HCT116 (cell line): ENCODE measurements around the gene FBXO34. TPM values are rescaled to one million over a fixed set of nuclear protein-coding genes. Genes with fewer than 3 reads are reported as not detected.

Experiments
- ATAC-seq: fragments of 200-7000 bp; cut with Tn5 transposase; 2 replicates; pipeline ENCODE4 v1.9.1; 2020; ENCODE audit warnings: mild to moderate bottlenecking, moderate library complexity
- BruUV-seq: library from RNA; stranded (reverse); fragments of 400-500 nt; replicated peaks from 2 replicates; lab custom pipeline; 2021; lab: Mats Ljungman, UMichigan
- CTCF ChIA-PET: fragments of 300-600 bp; sonication (Branson Sonifier 250); formaldehyde crosslinking; loops from one replicate; lab custom pipeline; 2021; ENCODE audit warnings: antibody characterized with exemption; lab: Charles Lee
- POLR2A ChIA-PET: fragments of 300-600, 350-600 bp; sonication (Branson Sonifier 250); formaldehyde crosslinking; loops from one replicate; lab custom pipeline; 2021; ENCODE audit warnings: antibody characterized with exemption; lab: Charles Lee
- RAD21 ChIA-PET, 2 experiments: fragments of 300-600 bp; sonication (Branson Sonifier 250); formaldehyde crosslinking; loops; one replicate each; lab custom pipeline; 2023; ENCODE audit warnings: low total read pairs in 2 of 2; ENCODE audit not compliant: uncharacterized antibody in 2 of 2, unreplicated experiment in 2 of 2, low non-redundant PET in 1 of 2; lab: Charles Lee
- DNase-seq: peaks from one replicate; pipeline ENCODE4 v3.0.0-alpha.2; 2010; ENCODE audit warnings: low read depth, low spot score
- H2AFZ ChIP-seq: fragments of 200-600 bp; shearing (Covaris generic), sonication (generic); 2 replicates; pipeline ENCODE4 v1.6.1; 2017; ENCODE audit warnings: low read depth, mixed run types, mixed read lengths, antibody characterized with exemption, low read length; ENCODE audit not compliant: poor library complexity, severe bottlenecking
- H3K27ac ChIP-seq: 2 replicates; pipeline ENCODE4 v1.5.1; 2012; ENCODE audit warnings: low read depth, low read length
- H3K27me3 ChIP-seq: fragments of 200-600 bp; sonication (generic); 2 replicates; pipeline ENCODE4 v1.6.1; 2016; ENCODE audit warnings: mixed run types, low read length, mixed read lengths; ENCODE audit not compliant: insufficient read depth
- H3K36me3 ChIP-seq, 2 experiments: fragments of 200-500 bp in 1 of 2; fragments of 200-600 bp in 1 of 2; sonication (Bioruptor generic) in 1 of 2; sonication (generic) in 1 of 2; 2 replicates each; pipeline versions ENCODE4 v1.5.1 to v1.6.1; 2014 to 2016; ENCODE audit warnings: low read length in 2 of 2, inconsistent platforms in 1 of 2, mixed read lengths in 1 of 2, mixed run types in 1 of 2; ENCODE audit not compliant: insufficient read depth in 2 of 2, control insufficient read depth in 1 of 2
- H3K4me1 ChIP-seq, 2 experiments: fragments of 200-600 bp in 1 of 2; sonication (generic) in 1 of 2; 2 replicates each; pipeline versions ENCODE4 v1.5.1 to v1.6.1; 2012 to 2017; ENCODE audit warnings: low read length in 2 of 2, inconsistent platforms in 1 of 2, mild to moderate bottlenecking in 1 of 2, mixed read lengths in 1 of 2, mixed run types in 1 of 2, moderate library complexity in 1 of 2; ENCODE audit not compliant: insufficient read depth in 2 of 2, control insufficient read depth in 1 of 2
- H3K4me2 ChIP-seq: fragments of 200-600 bp; sonication (generic); 2 replicates; pipeline ENCODE4 v1.6.1; 2017; ENCODE audit warnings: mixed run types, low read length, mixed read lengths
- H3K4me3 ChIP-seq, 2 experiments: fragments of 200-600 bp in 1 of 2; sonication (generic) in 1 of 2; replicated peaks in 1 of 2; 2 replicates each; pipeline ENCODE4 v1.5.1; 2011 to 2016; ENCODE audit warnings: low read length in 2 of 2, control low read depth in 1 of 2, low read depth in 1 of 2, mild to moderate bottlenecking in 1 of 2, mixed read lengths in 1 of 2, mixed run types in 1 of 2
- H3K79me2 ChIP-seq: fragments of 200-600 bp; sonication (generic); 2 replicates; pipeline ENCODE4 v1.6.1; 2017; ENCODE audit warnings: mild to moderate bottlenecking, mixed run types, low read length, moderate library complexity, mixed read lengths; ENCODE audit not compliant: insufficient read depth
- H3K9ac ChIP-seq: fragments of 200-600 bp; sonication (generic); 2 replicates; pipeline ENCODE4 v1.6.1; 2016; ENCODE audit warnings: low read length, mixed read lengths
- H3K9me2 ChIP-seq: fragments of 200-600 bp; sonication (generic), shearing (Covaris generic); 2 replicates; pipeline ENCODE4 v1.6.1; 2017; ENCODE audit warnings: mixed run types, mild to moderate bottlenecking, moderate library complexity; ENCODE audit not compliant: insufficient read depth
- H3K9me3 ChIP-seq, 2 experiments: fragments of 200-500 bp in 1 of 2; fragments of 200-600 bp in 1 of 2; sonication (Bioruptor generic) in 1 of 2; sonication (generic) in 1 of 2; 2 replicates each; pipeline ENCODE4 v1.6.1; 2014 to 2017; ENCODE audit warnings: low read length in 2 of 2, mixed read lengths in 2 of 2, inconsistent platforms in 1 of 2, low read depth in 1 of 2, mild to moderate bottlenecking in 1 of 2, mixed run types in 1 of 2, moderate library complexity in 1 of 2; ENCODE audit not compliant: control insufficient read depth in 1 of 2, insufficient read depth in 1 of 2
- H4K20me1 ChIP-seq: fragments of 200-600 bp; sonication (generic), shearing (Covaris generic); 2 replicates; pipeline ENCODE4 v1.6.1; 2017; ENCODE audit warnings: mixed run types, mild to moderate bottlenecking, moderate library complexity; ENCODE audit not compliant: insufficient read depth
- CBX3 ChIP-seq: IDR thresholded peaks from 2 replicates; pipeline ENCODE4 v1.6.1; 2012; ENCODE audit warnings: low read depth
- CEBPB ChIP-seq: IDR thresholded peaks from 2 replicates; pipeline ENCODE4 v1.6.1; 2012; ENCODE audit warnings: low read depth
- CTCF ChIP-seq, 3 experiments: fragments of 200-600 bp in 1 of 3; sonication (generic) in 1 of 3; IDR thresholded peaks in 2 of 3; conservative IDR thresholded peaks in 1 of 3; 2 replicates each; pipeline ENCODE4 v1.5.1; 2012 to 2017; ENCODE audit warnings: low read depth in 2 of 3, low read length in 2 of 3, antibody characterized with exemption in 1 of 3, borderline replicate concordance in 1 of 3, control low read depth in 1 of 3, mild to moderate bottlenecking in 1 of 3, mixed read lengths in 1 of 3, mixed run types in 1 of 3, moderate library complexity in 1 of 3; ENCODE audit not compliant: insufficient read depth in 1 of 3
- FOSL1 ChIP-seq: IDR thresholded peaks from 2 replicates; pipeline ENCODE4 v1.6.1; 2012; ENCODE audit warnings: low read depth
- JUND ChIP-seq: IDR thresholded peaks from 2 replicates; pipeline ENCODE4 v1.6.1; 2012
- POLR2A ChIP-seq: IDR thresholded peaks from 2 replicates; pipeline ENCODE4 v1.7.0; 2011; ENCODE audit warnings: borderline replicate concordance; ENCODE audit not compliant: insufficient read depth, insufficient read length; ENCODE audit errors: extremely low read depth
- RAD21 ChIP-seq: IDR thresholded peaks from 2 replicates; pipeline ENCODE4 v1.6.1; 2012; ENCODE audit warnings: low read depth, mild to moderate bottlenecking
- SP1 ChIP-seq: IDR thresholded peaks from 2 replicates; pipeline ENCODE4 v1.6.1; 2012; ENCODE audit warnings: low read depth
- SRF ChIP-seq: IDR thresholded peaks from 2 replicates; pipeline ENCODE4 v1.6.1; 2012; ENCODE audit warnings: low read depth
- TCF7L2 ChIP-seq: IDR thresholded peaks from 2 replicates; pipeline ENCODE4 v1.7.0; 2011; ENCODE audit warnings: borderline replicate concordance, inconsistent platforms; ENCODE audit not compliant: insufficient read depth, insufficient read length; ENCODE audit errors: extremely low read depth
- ZBTB33 ChIP-seq: IDR thresholded peaks from 2 replicates; pipeline ENCODE4 v1.6.1; 2011; ENCODE audit warnings: mild to moderate bottlenecking, low read length, moderate library complexity; ENCODE audit not compliant: insufficient replicate concordance; ENCODE audit errors: extremely low read depth
- ZFX ChIP-seq: fragments of 450-650 bp; IDR thresholded peaks from 2 replicates; pipeline ENCODE4 v1.6.1; 2017
- ZNF274 ChIP-seq: fragments of 200-500 bp; sonication (Bioruptor generic); IDR thresholded peaks from 2 replicates; pipeline ENCODE4 v1.6.1; 2014; ENCODE audit warnings: mild to moderate bottlenecking, low read depth, low read length, inconsistent platforms
- intact Hi-C: fragments of 100-400 bp; cut with micrococcal nuclease; formaldehyde crosslinking; loops from 2 replicates; pipeline ENCODE4 v1.10.0; 2022
- total RNA-seq: library from RNA; stranded (reverse); gene quantifications from one replicate; pipeline ENCODE4 v1.2.1, GENCODE V29; 2021; ENCODE audit not compliant: unreplicated experiment
- TF ChIP-seq, protein P1 (sequence below): IDR thresholded peaks from 2 replicates; pipeline ENCODE4 v1.6.1; 2012
- TF ChIP-seq, protein P2 (sequence below): IDR thresholded peaks from 2 replicates; pipeline ENCODE4 v1.6.1; 2012

Gene FBXO34
- total RNA-seq, 1 experiment from 2014 or later = 26.9 TPM

DNA sequence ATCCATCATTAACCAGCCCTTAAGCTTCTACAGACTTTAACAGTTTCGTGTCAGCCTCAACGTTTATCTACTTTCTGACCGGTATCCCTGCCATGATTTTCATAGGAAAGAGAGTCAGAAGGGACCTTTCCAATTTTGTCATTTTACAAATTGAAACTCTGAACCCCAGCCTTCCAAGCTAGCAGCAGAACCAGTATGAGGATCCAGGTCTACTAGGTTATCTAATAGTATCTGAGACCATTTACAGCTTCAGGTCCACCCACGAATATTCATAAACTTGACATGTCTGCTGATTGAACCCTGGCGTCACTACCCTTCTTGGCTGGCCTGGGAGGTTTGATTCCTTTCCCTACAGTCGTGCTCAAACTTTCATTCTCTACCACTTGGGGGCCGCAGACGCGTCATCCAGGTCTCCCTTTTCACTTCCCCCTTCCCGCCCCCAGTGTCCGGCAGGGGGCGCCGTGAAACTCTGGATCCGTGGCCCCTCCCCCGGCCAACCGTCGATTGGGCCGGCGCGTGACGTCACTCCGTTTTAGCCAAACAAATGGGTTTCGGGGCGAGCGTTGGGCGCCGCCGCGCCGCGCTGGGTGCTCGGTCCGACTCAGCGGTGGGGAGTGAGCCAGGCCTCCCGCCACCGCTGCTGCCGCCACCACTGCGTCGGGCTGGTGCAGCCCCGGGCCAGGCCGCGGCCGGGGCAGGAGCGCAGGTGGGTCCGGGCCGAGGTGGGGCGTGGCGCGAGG lies at the start of gene FBXO34 (continued):
- TF ChIP-seq ZNF274 = no peak
- no peak; the same call in 1 of the 2 replicates for TF ChIP-seq JUND
- TF ChIP-seq SP1 = peak; percentile 69
- peak; percentile 98 to 99 (median 99) for TF ChIP-seq CTCF (IDR thresholded peaks at IDR 0.05 in 2 of 3, conservative IDR thresholded peaks at IDR 0.05 in 1 of 3; ENCODE audit: borderline replicate concordance in 1 of 3, insufficient read depth in 1 of 3, low read depth in 2 of 3, low read length in 2 of 3)
- TF ChIP-seq, all 23 proteins: peak for 13

DNA sequence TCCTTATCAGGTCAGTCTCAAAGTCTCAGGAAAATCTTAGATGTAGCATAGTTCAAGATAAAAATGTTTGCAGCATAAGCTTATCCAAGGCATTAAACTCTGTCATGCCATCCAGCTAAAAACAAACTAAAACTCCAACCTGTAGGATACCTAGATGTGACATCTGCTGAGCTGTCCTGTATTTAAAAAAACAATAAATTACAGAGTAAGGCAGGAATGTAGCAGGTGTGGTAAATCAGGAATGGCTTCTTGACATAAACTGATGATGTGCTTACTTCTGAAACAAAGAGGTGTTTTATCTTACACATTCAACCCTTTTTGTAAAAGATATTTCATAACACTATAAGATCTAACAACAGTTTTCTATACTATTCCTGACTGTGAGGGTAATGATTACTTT lies 49.3 kb upstream of the FBXO34 start:
- DNase-seq = no peak
- no peaks in the 10 kb centered on the region for H3K79me2 ChIP-seq
- H3K9me2 ChIP-seq = no peaks in the 10 kb centered on the region
- H3K4me1 ChIP-seq = no peaks in the 10 kb centered on the region; a peak in 1 of 4 replicates
- no TSS peak for BruUV-seq
- H3K9ac ChIP-seq = no peak overlapping the region
- ATAC-seq = no peak
- intact Hi-C loops = no loop called here
- H3K27me3 ChIP-seq = no peaks in the 10 kb centered on the region
- ChIA-PET RAD21 (interaction anchor here in 1 of 2 experiments (0.5 kb wide), 1 partner anchor 208 kb away, joined by 3 read pairs; no protein-coding TSS in a partner anchor), CTCF (no interaction called here), POLR2A (no interaction called here)
- H3K4me2 ChIP-seq = no peak overlapping the region
- H3K4me3 ChIP-seq = no peak overlapping the region
- H3K36me3 ChIP-seq = no peaks in the 10 kb centered on the region
- no peak overlapping the region for H3K27ac ChIP-seq
- H2AFZ ChIP-seq = no peak overlapping the region
- no peaks in the 10 kb centered on the region for H4K20me1 ChIP-seq
- 0 out of 4 replicates have a peak, but pooled peaks cover 4 to 5% of the 10 kb centered on the region in 2 experiments for H3K9me3 ChIP-seq
- TF ChIP-seq ZFX (no peak), POLR2A (no peak), RAD21 (no peak), CTCF (IDR thresholded peaks at IDR 0.05 in 2 of 3, conservative IDR thresholded peaks at IDR 0.05 in 1 of 3; ENCODE audit: borderline replicate concordance in 1 of 3, insufficient read depth in 1 of 3, low read depth in 2 of 3, low read length in 2 of 3) (no peak), CEBPB (no peak), CBX3 (no peak), TCF7L2 (no peak), ZBTB33 (no peak), SP1 (no peak), FOSL1 (no peak), SRF (no peak)
- TF ChIP-seq, protein P1, sequence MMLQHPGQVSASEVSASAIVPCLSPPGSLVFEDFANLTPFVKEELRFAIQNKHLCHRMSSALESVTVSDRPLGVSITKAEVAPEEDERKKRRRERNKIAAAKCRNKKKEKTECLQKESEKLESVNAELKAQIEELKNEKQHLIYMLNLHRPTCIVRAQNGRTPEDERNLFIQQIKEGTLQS = no peak
- TF ChIP-seq, protein P2, sequence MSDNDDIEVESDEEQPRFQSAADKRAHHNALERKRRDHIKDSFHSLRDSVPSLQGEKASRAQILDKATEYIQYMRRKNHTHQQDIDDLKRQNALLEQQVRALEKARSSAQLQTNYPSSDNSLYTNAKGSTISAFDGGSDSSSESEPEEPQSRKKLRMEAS = no peak
